ENCODE results near the gene MEX3D.

DNA sequence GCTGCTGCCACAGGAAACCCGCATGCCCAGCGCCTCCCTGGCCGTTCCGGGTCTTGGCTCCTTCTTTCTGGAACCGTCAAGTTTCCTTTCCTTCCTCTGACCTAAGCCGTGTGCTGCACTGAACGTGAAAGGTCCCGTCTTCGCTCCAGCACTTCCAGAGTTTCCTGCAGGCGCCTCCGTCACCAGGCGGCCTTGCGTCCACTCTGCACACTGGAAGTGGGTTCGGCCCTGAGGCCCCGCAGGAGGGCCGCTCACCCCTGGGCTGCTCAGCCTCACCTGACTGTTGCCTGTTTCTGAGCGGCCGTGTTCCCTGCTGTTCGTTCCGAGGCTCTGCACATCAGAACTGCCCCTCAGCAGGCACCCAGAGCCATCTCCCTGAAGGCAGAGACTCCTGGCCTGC lies 12.3 kb upstream of the MEX3D start:
- TF ChIP-seq POLR2A (IDR thresholded peaks at IDR 0.05): no peak
- TF ChIP-seq, protein P1, sequence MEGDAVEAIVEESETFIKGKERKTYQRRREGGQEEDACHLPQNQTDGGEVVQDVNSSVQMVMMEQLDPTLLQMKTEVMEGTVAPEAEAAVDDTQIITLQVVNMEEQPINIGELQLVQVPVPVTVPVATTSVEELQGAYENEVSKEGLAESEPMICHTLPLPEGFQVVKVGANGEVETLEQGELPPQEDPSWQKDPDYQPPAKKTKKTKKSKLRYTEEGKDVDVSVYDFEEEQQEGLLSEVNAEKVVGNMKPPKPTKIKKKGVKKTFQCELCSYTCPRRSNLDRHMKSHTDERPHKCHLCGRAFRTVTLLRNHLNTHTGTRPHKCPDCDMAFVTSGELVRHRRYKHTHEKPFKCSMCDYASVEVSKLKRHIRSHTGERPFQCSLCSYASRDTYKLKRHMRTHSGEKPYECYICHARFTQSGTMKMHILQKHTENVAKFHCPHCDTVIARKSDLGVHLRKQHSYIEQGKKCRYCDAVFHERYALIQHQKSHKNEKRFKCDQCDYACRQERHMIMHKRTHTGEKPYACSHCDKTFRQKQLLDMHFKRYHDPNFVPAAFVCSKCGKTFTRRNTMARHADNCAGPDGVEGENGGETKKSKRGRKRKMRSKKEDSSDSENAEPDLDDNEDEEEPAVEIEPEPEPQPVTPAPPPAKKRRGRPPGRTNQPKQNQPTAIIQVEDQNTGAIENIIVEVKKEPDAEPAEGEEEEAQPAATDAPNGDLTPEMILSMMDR (IDR thresholded peaks at IDR 0.05): no peak

Data from ovary (tissue), 3 donors.